ENCODE data around the gene ATM.

DNA sequence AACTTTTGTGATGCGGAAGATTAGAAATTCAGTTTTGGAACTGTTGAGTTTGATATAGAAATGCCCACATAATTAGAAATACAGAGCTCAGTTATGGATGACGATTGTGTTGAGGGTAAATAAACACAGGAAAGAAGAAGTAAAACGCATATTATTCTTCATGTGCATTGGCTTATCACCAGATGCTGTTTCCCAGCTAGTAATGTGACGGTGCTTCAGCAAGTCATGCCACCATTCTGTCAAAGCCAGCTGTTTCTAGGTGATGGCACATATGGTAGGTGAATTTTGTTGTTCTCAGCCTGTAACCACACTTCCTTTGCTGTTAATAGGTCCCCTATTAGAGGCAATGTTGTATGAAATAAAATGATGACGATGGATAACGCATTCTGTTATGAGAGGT, 175.6 kb downstream of the ATM start:
- no peak for TF ChIP-seq EZH2 (IDR thresholded peaks at IDR 0.05; ENCODE audit: borderline replicate concordance, low read depth, low read length, severe bottlenecking)
- TF ChIP-seq, protein P1, sequence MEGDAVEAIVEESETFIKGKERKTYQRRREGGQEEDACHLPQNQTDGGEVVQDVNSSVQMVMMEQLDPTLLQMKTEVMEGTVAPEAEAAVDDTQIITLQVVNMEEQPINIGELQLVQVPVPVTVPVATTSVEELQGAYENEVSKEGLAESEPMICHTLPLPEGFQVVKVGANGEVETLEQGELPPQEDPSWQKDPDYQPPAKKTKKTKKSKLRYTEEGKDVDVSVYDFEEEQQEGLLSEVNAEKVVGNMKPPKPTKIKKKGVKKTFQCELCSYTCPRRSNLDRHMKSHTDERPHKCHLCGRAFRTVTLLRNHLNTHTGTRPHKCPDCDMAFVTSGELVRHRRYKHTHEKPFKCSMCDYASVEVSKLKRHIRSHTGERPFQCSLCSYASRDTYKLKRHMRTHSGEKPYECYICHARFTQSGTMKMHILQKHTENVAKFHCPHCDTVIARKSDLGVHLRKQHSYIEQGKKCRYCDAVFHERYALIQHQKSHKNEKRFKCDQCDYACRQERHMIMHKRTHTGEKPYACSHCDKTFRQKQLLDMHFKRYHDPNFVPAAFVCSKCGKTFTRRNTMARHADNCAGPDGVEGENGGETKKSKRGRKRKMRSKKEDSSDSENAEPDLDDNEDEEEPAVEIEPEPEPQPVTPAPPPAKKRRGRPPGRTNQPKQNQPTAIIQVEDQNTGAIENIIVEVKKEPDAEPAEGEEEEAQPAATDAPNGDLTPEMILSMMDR (IDR thresholded peaks at IDR 0.05; ENCODE audit: borderline replicate concordance, extremely low read depth, low read length, poor library complexity, severe bottlenecking): no peak

All from DND-41 (cell line).